Bronchial smooth muscle cell (primary cell): Measurements from ENCODE around the gene ACER2. TPM values are rescaled to one million over a fixed set of nuclear protein-coding genes. Genes with fewer than 3 reads are reported as not detected.

Experiments
- total RNA-seq: library from RNA; depleted of rRNA; stranded (reverse); fragments of >200 nt; gene quantifications from 2 replicates; pipeline ENCODE4 v1.2.1, GENCODE V29; 2014

Gene ACER2
- total RNA-seq = 1.6 and 1.9 TPM in 2 replicates

DNA sequence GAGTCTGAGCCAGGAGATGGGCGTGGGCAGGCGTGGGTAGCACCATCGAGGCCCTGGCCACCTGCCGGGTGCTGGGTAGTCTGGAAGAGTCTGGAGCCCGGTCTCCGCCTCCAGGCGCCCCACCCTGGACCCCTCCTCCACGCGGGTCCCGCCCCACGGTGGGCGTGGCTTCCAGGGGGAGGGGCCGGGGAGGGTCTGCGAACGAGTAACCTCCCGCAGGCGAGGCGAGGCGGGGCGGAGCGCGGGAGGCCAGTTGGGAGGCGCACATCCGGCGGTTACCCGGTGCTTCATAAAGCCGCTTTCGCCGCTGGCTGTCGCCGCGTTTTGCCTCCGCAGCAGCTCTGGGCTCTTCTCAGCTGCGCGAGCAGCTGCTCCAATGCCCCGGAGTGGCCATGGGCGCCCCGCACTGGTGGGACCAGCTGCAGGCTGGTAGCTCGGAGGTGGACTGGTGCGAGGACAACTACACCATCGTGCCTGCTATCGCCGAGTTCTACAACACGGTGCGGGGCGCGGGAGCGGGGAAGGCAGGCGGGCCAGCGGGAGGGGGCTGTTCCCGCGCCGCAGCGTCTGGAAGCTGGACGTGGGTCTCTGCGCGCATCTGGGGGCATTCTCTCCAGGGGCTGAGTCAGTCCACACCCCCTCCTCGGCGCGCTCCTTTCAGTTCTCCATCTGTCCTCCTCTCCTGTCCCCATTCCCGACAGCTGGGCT lies at the start of gene ACER2:
Gene ACER2, plus strand, starts transcription at position 317 of the 708 bp plus-strand sequence. Its CDS starts 76 bp downstream, at position 393.

Other genes with a start within 250 kb of the ACER2 start
- 49.8 and 51.4 TPM in 2 replicates for gene DENND4C, start 178.3 kb upstream of the ACER2 start, total RNA-seq
- 2,190 and 3,138 TPM in 2 replicates for gene RPS6, start 28.8 kb upstream of the ACER2 start, total RNA-seq